OCI-M1 (cell line): ENCODE data around the gene SEL1L2.

ENCODE experiments used
- DNase-seq: peaks from one replicate; lab custom pipeline; 2025; lab: John Stamatoyannopoulos, UW

SEL1L2 gene

GRCh38 chr20:13816757-13817156, 173.7 kb downstream of the SEL1L2 start:
- no peak for DNase-seq

DNA sequence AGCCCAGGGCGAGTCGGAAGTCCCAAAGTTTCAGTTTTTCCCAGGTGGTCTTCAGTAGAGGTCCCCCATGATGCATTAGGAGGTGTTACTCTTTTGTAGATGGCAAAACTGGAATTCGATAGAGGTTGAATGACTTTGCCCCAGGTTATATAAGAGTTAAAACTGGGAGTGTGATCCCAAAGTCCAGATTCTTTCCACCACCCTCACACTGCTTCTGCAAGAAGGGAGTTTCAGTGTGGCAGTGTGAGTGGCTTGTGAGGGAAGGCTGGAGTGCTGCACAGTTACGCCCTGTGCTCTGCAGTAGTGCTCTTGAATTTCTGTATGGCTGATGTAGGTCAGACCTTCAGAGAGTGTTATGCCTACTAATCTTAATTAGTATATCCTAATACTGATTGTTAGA, 175.7 kb downstream of the SEL1L2 start:
- no peak for DNase-seq

DNA sequence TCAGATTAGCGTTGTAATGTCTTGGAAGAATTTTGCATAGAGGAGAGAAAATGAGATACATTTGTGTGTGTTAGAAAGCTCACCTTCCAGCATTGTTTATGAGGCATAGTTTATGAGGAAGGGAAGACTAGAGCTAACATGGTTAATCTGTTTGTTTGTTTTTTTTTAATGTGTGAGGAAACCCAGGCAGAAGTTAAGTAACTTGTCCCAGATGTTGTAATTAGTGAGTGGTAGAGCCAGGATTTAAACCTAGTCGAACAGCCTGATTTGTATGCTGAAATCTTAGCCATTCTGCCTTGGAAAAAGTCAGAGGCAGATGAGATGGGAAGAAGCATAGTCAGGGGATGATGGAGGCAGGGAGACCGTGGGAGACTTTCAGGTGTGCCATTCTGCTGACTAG, 176.5 kb downstream of the SEL1L2 start:
- DNase-seq = no peak

- DNase-seq = no peak
These were observed 180.0 kb downstream of the SEL1L2 start for GRCh38 chr20:13810446-13810845.

DNA sequence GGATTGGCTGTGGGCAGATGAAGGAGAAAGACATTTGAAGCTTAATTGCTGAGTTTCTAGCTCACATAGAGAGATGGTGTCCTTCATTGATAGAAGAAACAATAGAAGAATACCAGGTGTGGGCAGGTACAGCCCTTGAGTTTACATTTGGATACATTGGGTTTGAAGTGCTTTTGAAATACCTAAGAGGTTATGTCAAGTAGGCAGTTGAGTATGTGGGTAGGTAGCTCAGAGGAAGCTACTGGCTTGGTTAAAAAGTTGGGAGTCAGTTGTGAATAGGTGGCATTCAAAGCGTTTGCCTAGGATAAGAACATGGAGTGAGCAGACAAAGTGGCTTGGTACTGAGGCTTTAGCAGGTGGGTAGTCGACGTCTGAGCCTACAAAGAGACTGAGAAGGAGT, 180.6 kb downstream of the SEL1L2 start:
- no peak for DNase-seq

DNA sequence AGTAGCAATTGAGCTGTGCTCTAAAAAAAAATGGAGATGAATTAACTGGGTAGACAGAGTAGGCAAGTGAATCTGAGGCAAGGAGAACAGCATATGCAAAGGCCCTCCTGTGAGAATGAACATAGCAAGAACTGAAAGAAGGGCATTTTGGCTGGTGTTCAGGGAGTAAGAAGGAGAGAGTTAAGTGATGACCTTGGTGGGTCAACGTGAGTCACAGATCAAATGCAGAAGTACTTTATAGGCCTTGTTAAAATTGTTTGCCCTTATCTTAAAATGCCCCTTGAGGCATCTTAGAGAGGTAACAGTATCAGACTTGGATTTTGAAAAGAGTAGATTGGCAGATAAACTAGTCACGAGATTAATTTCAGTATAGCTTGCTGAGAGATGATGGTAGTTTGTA, 181.0 kb downstream of the SEL1L2 start:
- DNase-seq = no peak

DNA sequence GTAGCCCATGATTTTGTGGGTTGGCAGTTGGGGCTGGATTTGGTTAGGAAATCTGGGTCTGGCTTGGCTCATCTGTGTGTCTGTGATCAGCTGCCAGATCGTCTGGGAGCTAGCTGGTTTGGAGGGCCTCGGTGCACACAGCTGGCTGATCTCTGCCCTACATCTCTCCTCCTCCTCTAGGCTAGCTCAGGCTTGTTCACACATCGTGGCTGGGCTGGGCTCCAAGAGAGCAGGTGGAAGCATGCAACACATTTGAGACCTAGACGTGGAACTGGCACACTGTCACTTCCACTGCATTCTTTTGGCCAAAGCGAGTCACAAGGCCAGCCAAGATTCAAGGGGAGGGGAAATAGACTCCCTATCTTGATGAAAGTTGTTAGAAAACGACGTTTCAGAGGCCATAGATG, 189.7 kb downstream of the SEL1L2 start:
- DNase-seq = no peak

- no peak for DNase-seq
These were observed 190.4 kb downstream of the SEL1L2 start for GRCh38 chr20:13799974-13800373.
